Limb (tissue), 2 donors: Measurements from ENCODE around the gene ZNF69.
A peak's percentile ranks its signal among the peaks of the same experiment; 100 is the strongest.
"Not testable (repeated sequence)": the region's sequence is repeated elsewhere in the genome, so short reads cannot be mapped to it uniquely, and the experiment has no call there.

Source experiments
- DNase-seq, 2 donors: peaks; one replicate each; pipeline ENCODE4 v3.0.0-alpha.2; 2016; ENCODE audit errors: extremely low spot score in 2 of 2

Gene ZNF69

GRCh38 chr19:11894851-11895250 lies 7.3 kb downstream of the ZNF69 start:
- DNase-seq, result no peak

- no peak for DNase-seq
These were observed 14.6 kb downstream of the ZNF69 start for GRCh38 chr19:11902228-11902627.

- DNase-seq, result no peak
These were observed 18.3 kb downstream of the ZNF69 start for GRCh38 chr19:11905928-11906327.

DNA sequence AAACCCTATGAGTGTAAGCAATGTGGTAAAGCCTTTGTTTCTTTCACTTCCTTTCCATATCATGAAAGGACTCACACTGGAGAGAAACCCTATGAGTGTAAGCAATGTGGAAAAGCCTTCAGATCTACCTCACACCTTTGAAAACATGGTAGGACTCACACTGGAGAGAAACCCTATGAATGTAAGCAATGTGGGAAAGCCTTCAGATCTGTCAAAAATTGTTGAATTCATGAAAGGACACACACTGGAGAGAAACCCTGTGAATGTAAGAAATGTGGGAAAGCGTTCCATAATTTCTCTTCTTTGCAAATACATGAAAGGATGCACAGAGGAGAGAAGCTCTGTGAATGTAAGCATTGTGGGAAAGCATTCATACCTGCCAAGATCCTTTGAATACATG lies 24.4 kb downstream of the ZNF69 start:
- not testable (repeated sequence) for DNase-seq

DNA sequence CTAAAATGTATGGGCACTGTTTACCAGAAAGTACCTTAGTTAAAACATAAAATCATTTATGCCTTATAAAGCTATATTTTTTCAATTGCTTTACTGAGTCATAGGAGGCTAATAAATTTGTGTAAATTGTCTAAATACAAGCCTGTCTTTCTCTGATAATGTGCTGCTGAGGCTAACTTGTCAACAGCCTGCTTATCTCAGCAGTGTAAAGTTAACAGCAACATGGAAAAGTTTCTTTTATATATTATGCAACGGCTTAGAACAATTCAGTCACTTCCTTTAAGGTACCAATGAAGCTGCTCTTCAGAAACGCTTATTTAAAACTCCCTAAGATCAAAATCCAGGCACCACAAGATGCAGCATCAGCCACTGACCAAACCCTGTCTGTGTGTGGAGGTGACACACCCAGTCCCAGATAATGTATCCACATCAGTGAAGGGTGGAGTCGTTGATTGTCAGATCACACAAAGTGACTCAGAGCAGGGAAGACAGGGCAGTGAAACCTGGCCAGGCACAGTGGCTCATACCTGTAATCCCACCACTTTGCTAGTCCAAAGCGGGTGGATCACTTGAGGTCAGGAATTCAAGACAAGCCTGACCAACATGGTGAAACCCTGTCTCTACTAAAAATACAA lies 27.0 kb downstream of the ZNF69 start:
- not testable (repeated sequence) for DNase-seq

DNA sequence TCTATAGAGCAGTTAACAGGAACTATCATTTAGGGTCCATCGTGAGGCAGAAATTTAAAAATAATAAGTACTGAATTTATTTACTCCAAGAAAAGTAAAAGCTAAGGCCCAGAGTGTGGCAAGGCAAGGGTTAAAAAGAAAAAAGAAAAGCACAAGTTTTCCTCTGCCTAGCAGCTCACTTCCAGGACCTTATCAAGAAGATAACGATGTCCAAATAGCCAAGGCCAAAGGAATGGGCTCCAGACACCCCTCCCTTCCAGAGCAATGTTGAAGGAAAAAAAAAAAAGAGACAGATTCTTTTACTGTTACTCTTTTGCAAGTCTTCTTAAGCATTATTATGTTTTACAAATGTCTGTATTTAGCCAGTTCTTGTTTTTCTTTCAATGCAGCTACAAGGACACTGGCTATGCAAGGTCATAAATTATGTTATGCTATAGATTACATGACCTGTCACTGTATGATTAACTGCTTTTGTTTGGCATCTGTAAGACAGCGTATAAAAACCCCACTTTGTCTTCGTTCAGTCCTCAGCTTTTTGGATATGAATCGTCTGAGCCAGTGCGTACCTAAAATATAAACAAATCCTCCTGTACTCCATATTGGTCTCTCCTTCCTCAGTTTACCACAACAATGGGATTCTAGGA lies 34.4 kb downstream of the ZNF69 start:
- DNase-seq, result no peak

- peak; percentile 95 for DNase-seq
These were observed 37.5 kb downstream of the ZNF69 start, which contains the start of gene ZNF700 for GRCh38 chr19:11924886-11925650. Gene ZNF700, plus strand, starts transcription at chr19:11925107. Its CDS starts 104 bp downstream, at chr19:11925211.

- DNase-seq, result not testable (repeated sequence)
These were observed 38.1 kb downstream of the ZNF69 start for GRCh38 chr19:11925651-11926187.

- no peak for DNase-seq
These were observed 39.6 kb downstream of the ZNF69 start for GRCh38 chr19:11927227-11927626.

GRCh38 chr19:11931051-11931450 lies 43.5 kb downstream of the ZNF69 start:
- no peak for DNase-seq

DNA sequence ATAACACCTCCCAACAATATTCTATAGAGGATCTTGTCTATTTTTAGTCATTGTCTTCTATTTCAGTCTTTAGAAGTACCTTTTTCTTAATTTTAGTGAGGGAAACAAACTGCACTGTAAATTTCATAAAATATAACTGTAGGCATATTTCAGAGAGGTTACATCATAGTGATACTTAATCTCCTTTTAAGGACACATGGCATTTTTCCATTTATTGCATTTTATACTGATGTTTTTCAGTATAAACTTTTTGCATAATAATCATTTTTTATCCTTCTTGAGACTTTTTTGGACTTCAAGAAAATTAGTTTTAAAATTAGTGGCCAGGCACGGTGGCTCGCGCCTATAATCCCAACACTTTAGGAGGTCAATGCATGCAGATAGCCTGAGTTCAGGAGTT lies 43.9 kb downstream of the ZNF69 start:
- no peak for DNase-seq

- not testable (repeated sequence) for DNase-seq
These were observed 48.2 kb downstream of the ZNF69 start for GRCh38 chr19:11935829-11936228.

- not testable (repeated sequence) for DNase-seq
These were observed 50.8 kb downstream of the ZNF69 start for GRCh38 chr19:11938383-11938782.

DNA sequence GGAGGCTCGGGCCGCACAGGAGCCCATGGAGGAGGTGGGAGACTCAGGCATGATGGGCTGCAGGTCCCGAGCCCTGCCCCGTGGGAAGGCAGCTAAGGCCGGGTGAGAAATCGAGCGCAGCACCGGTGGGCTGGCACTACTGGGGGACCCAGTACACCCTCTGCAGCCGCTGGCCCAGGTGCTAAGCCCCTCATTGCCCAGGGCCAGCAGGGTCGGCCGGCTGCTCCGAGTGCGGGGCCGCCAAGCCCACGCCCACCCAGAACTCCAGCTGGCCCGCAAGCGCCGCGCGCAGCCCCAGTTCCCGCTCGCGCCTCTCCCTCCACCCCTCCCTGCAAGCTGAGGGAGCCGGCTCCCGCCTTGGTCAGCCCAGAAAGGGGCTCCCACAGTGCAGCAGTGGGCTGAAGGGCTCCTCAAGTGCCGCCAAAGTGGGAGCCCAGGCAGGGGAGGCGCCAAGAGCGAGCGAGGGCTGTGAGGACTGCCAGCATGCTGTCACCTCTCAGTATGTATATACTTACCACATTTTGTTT lies 53.8 kb downstream of the ZNF69 start:
- DNase-seq, result not testable (repeated sequence)

DNA sequence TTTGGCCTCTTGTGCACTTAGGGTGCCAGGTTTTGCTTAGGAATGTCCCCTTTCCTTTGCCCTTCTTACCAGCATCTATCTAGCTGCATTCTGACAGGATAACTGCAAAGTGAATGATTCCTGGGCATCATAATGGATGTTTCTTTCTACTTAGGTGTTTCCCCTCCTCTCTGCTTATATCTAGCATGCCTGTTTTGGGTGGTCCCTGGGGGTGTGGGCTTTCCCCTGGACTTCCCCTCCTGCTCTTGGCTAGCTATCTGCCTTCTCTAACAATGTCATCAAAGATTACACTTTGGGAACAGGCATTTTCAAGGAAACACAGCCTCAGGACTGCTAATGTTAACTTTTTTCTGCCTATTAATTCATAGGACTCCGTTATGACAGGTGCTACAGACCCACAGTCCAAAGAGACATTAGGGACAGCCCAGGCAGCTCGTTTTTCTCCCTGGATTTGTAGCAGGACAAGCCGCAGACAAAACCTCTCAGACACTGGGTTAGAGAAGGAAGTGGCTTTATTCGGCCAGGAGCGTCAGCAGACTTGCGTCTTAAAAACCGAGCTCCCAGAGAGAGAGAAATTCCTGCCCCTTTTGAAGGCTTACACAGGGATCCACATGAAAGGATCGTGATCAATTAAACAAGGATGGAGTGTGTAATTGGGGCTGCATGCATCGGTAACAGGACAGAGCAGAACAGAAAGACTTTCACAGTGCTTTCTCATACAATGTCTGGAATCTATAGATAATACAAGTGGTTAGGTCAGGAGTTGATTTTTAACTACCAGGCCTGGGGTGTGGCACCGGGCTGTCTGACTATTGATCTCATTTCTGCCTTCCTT lies 54.6 kb downstream of the ZNF69 start:
- DNase-seq, result no peak

- no peak for DNase-seq
These were observed 55.2 kb downstream of the ZNF69 start for GRCh38 chr19:11942843-11943108.

DNA sequence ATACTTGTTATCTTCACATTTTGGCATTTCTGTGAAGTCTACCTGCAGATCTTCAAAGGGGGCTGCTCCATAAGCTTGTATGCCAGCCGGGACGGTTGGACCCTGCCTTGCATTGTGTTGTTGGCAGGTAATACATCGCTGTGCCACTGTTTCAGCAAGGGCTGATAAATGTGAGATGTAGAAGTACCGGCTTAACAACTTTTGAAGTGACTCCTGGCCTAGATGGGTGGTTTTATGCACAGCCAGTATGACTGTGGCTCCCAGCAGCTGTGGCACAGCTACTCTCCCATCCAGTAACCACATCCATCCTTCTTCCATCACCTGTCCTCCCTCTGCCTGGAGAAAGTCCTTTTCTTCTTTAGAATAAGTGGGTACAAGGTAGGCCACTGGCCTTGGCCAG lies 57.1 kb downstream of the ZNF69 start:
- no peak for DNase-seq

DNA sequence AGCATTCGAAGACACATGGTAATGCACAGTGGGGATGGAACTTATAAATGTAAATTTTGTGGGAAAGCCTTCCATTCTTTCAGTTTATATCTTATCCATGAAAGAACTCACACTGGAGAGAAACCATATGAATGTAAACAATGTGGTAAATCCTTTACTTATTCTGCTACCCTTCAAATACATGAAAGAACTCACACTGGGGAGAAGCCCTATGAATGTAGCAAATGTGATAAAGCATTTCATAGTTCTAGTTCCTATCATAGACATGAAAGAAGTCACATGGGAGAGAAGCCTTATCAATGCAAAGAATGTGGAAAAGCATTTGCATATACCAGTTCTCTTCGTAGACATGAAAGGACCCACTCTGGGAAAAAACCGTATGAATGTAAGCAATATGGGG lies 61.1 kb downstream of the ZNF69 start:
- DNase-seq, result no peak

- no peak for DNase-seq
These were observed 61.6 kb downstream of the ZNF69 start for GRCh38 chr19:11949201-11949600.

DNA sequence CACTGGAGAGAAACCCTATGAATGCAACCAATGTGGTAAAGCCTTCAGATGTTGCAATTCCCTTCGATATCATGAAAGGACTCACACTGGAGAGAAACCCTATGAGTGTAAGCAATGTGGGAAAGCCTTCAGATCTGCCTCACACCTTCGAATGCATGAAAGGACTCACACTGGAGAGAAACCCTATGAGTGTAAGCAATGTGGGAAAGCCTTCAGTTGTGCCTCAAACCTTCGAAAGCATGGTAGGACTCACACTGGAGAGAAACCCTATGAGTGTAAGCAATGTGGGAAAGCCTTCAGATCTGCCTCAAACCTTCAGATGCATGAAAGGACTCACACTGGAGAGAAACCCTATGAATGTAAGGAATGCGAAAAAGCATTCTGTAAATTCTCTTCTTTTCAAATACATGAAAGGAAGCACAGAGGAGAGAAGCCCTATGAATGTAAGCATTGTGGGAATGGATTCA lies 62.1 kb downstream of the ZNF69 start:
- DNase-seq, result not testable (repeated sequence)

- no peak for DNase-seq
These were observed 62.7 kb downstream of the ZNF69 start for GRCh38 chr19:11950312-11950711.
